Sigmoid colon (tissue), 7 donors: ENCODE results near the gene C1orf167. TPM values are rescaled to one million over a fixed set of nuclear protein-coding genes. Genes with fewer than 3 reads are reported as not detected.

Experiments used
- DNase-seq: peaks from one replicate; pipeline ENCODE4 v3.0.0-alpha.2; 2019
- H3K27ac ChIP-seq, 4 donors: fragments of 200-600 bp; sonication (generic); one replicate each; pipeline ENCODE4 v1.5.1; 2016 to 2019; ENCODE audit warnings: mild to moderate bottlenecking in 1 of 4
- H3K27me3 ChIP-seq, 3 donors: fragments of 200-600 bp; sonication (generic); one replicate each; pipeline ENCODE4 v1.5.1; 2019; ENCODE audit warnings: mild to moderate bottlenecking in 1 of 3
- H3K36me3 ChIP-seq, 4 donors: fragments of 200-600 bp; sonication (generic); one replicate each; pipeline ENCODE4 v1.5.1; 2016 to 2019
- H3K4me1 ChIP-seq, 4 donors: fragments of 200-600 bp; sonication (generic); one replicate each; pipeline ENCODE4 v1.5.1; 2017 to 2019
- H3K4me3 ChIP-seq, 4 donors: fragments of 200-600 bp; sonication (generic); one replicate each; pipeline ENCODE4 v1.5.1; 2017 to 2019; ENCODE audit warnings: mild to moderate bottlenecking in 2 of 4, moderate library complexity in 1 of 4
- H3K9me3 ChIP-seq, 4 donors: fragments of 200-600 bp in 3 of 4; sonication (generic) in 3 of 4; one replicate each; pipeline versions ENCODE4 v1.5.1 to v1.6.1; 2013 to 2019
- EP300 ChIP-seq, 4 donors: sonication (generic); formaldehyde crosslinking; IDR thresholded peaks; one replicate each; pipeline ENCODE4 v1.6.1; 2017; ENCODE audit warnings: antibody characterized with exemption in 4 of 4
- POLR2A ChIP-seq, 2 donors: fragments of 450-650 bp; IDR thresholded peaks; one replicate each; pipeline ENCODE4 v1.6.1; 2016; ENCODE audit warnings: antibody characterized with exemption in 2 of 2, mild to moderate bottlenecking in 2 of 2, moderate library complexity in 2 of 2
- POLR2AphosphoS5 ChIP-seq, 4 donors: sonication (generic); formaldehyde crosslinking; IDR thresholded peaks; one replicate each; pipeline ENCODE4 v1.6.1; 2017; ENCODE audit warnings: antibody characterized with exemption in 4 of 4
- WGBS, 2 donors: extraction: QIAGEN DNeasy Blood & Tissue Kit; methylation state at CpG; one replicate each; pipeline ENCODE4 v1.1.7; 2013; 5-methylcytosine and 5-hydroxymethylcytosine counted together
- intact Hi-C: fragments of 100-400 bp; cut with DNase I; formaldehyde crosslinking; loops from one replicate; pipeline ENCODE4 v1.15.1; 2023
- polyA plus RNA-seq, 3 donors: library from polyadenylated mRNA; stranded (reverse); fragments of 200-250 nt; gene quantifications; one replicate each; pipeline ENCODE4 v1.2.3, GENCODE V29; 2013
- total RNA-seq, 4 donors: library from RNA; depleted of rRNA; stranded (reverse); fragments of >200 nt; gene quantifications; one replicate each; pipeline ENCODE4 v1.1.0, GENCODE V29; 2016
- TF ChIP-seq, protein P1 (sequence below), 4 experiments: fragments of 450-650 bp in 3 of 4; fragments of 200-600 bp in 1 of 4; IDR thresholded peaks; one replicate each; pipeline ENCODE4 v1.5.1; 2016 to 2019; ENCODE audit warnings: antibody characterized with exemption in 4 of 4, mild to moderate bottlenecking in 3 of 4, moderate library complexity in 2 of 4
- donor health status: healthy with polysubstance abuse.
- donor health status: Bipolar disorder and iron deficiency.
- donor health status: healthy.

Gene C1orf167
- total and polyA plus RNA-seq, 7 donors = 0.66 to 2.4 (median 1.7) TPM; not detected in 1

DNA sequence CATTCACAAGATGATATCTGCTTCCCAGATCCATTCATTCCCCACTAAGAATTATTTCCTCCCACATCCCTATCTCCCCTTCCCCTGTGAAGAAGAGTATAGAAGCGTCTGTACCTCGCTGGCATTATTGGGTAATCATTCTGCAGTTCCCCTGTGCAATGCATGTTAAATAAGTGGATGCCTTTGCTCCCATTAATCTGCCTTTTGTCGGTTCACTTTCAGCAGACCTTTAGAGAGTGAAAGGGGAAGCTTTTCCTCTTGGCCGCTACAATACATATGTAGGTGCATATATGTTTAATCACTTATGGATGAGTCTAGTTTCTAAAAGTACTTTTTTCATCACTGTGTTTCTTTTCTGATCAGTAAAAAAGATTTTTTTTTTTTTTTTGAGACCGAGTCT is 51.0 kb downstream of the C1orf167 start:
- H3K4me3 ChIP-seq = no peak overlapping the region
- H3K9me3 ChIP-seq = no peaks in the 10 kb centered on the region
- peaks cover 20 to 87% (median 29%) of the 10 kb centered on the region in 4 donors for H3K36me3 ChIP-seq
- DNase-seq = no peak
- 89 to 91% methylated on average over 5 of the region's 5 CpGs for WGBS, 2 donors
- no peak for TF ChIP-seq POLR2AphosphoS5 (IDR thresholded peaks at IDR 0.05)
- TF ChIP-seq EP300 (IDR thresholded peaks at IDR 0.05) = no peak
- TF ChIP-seq POLR2A (IDR thresholded peaks at IDR 0.05) = no peak
- TF ChIP-seq, protein P1, sequence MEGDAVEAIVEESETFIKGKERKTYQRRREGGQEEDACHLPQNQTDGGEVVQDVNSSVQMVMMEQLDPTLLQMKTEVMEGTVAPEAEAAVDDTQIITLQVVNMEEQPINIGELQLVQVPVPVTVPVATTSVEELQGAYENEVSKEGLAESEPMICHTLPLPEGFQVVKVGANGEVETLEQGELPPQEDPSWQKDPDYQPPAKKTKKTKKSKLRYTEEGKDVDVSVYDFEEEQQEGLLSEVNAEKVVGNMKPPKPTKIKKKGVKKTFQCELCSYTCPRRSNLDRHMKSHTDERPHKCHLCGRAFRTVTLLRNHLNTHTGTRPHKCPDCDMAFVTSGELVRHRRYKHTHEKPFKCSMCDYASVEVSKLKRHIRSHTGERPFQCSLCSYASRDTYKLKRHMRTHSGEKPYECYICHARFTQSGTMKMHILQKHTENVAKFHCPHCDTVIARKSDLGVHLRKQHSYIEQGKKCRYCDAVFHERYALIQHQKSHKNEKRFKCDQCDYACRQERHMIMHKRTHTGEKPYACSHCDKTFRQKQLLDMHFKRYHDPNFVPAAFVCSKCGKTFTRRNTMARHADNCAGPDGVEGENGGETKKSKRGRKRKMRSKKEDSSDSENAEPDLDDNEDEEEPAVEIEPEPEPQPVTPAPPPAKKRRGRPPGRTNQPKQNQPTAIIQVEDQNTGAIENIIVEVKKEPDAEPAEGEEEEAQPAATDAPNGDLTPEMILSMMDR (IDR thresholded peaks at IDR 0.05) = no peak
- H3K4me1 ChIP-seq = peaks cover 0 to 13% (median 10%) of the 10 kb centered on the region in 4 donors
- H3K27ac ChIP-seq = no peak overlapping the region
- intact Hi-C loops = no loop called here
- H3K27me3 ChIP-seq = no peaks in the 10 kb centered on the region

DNA sequence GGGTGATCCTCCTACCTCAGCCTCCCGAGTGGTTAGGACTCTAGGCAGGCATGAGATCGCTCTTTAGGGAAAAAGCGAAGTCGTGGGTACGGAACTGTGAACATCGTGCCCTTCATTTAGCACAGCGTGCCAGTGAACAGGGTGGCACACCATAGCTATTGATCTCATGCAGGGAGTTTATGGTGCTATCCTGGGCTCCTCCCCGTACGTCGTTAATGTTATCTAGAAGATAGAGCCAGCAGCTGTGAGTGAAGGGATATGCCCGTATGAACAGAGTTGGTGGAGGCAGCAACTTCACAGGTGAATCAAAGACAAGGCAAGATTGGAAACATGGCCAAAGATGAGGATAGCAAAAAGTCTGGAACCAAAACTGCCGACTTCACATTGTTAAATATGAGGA is 55.2 kb downstream of the C1orf167 start:
- H3K27ac ChIP-seq = no peak overlapping the region
- 71 to 90% methylated on average over 12 of the region's 12 CpGs for WGBS, 2 donors
- H3K4me3 ChIP-seq = no peak overlapping the region
- H3K36me3 ChIP-seq = peaks cover 35 to 92% (median 37%) of the 10 kb centered on the region in 4 donors
- no peaks in the 10 kb centered on the region for H3K27me3 ChIP-seq
- intact Hi-C loops = no loop called here
- H3K9me3 ChIP-seq = no peaks in the 10 kb centered on the region
- TF ChIP-seq, protein P1 (IDR thresholded peaks at IDR 0.05) = no peak
- TF ChIP-seq EP300 (IDR thresholded peaks at IDR 0.05) (no peak), POLR2AphosphoS5 (IDR thresholded peaks at IDR 0.05) (no peak), POLR2A (IDR thresholded peaks at IDR 0.05) (no peak)
- peak; percentile 36 for DNase-seq
- peaks cover 0 to 5% (median 0%) of the 10 kb centered on the region in 4 donors for H3K4me1 ChIP-seq

GRCh38 chr1:11822091-11822490 is 60.1 kb downstream of the C1orf167 start:
- TF ChIP-seq POLR2AphosphoS5 (IDR thresholded peaks at IDR 0.05) = no peak
- TF ChIP-seq, protein P1 (IDR thresholded peaks at IDR 0.05) = no peak
- no peak for TF ChIP-seq EP300 (IDR thresholded peaks at IDR 0.05)
- TF ChIP-seq POLR2A (IDR thresholded peaks at IDR 0.05) = no peak
- peaks cover 42 to 100% (median 60%) of the 10 kb centered on the region in 4 donors for H3K36me3 ChIP-seq
- 94% methylated on average over 3 of the region's 3 CpGs for WGBS, 2 donors

GRCh38 chr1:11823366-11824137 is 61.6 kb downstream of the C1orf167 start:
- Histone ChIP-seq H3K4me3 (no peak overlapping the region), H3K27ac (no peak overlapping the region), H3K36me3 (peaks cover 34 to 100% (median 66%) of the 10 kb centered on the region in 4 donors), H3K4me1 (no peaks in the 10 kb centered on the region), H3K9me3 (no peaks in the 10 kb centered on the region), H3K27me3 (no peaks in the 10 kb centered on the region)
- TF ChIP-seq, protein P1 (IDR thresholded peaks at IDR 0.05) = no peak
- TF ChIP-seq POLR2A (IDR thresholded peaks at IDR 0.05) (no peak), EP300 (IDR thresholded peaks at IDR 0.05) (no peak), POLR2AphosphoS5 (IDR thresholded peaks at IDR 0.05) (no peak)
- WGBS, 2 donors = 94% methylated on average over 17 of the region's 17 CpGs
- intact Hi-C loops = no loop called here
- DNase-seq = peak; percentile 66

More at GRCh38 chr1:11822091-11822490, 60.1 kb downstream of the C1orf167 start:
- Histone ChIP-seq H3K4me1 (no peaks in the 10 kb centered on the region), H3K27me3 (no peaks in the 10 kb centered on the region), H3K9me3 (no peaks in the 10 kb centered on the region), H3K4me3 (no peak overlapping the region), H3K27ac (peak overlapping the region in 1 of 4 donors; percentile 18)
- DNase-seq = no peak
- intact Hi-C loops = no loop called here
